Activated T-helper 1 cell treated with anti-CD3 and anti-CD28 coated beads, Interleukin-12 subunit alpha, Interleukin-12 subunit beta, Interleukin-2, Interleukin-4 antibody, amounts not matched to agents 30 ng/mL and 10 ng/mL and 1 ng/mL, durations not matched to agents 14 hours and 24 hours and 36 hours (primary cell): ENCODE data around the gene SCLT1. TPM values are rescaled to one million over a fixed set of nuclear protein-coding genes. Genes with fewer than 3 reads are reported as not detected.

Source experiments
- DNase-seq: peaks from one replicate; pipeline ENCODE4 v3.0.0; 2021; ENCODE audit warnings: low spot score
- H3K27ac Mint-ChIP-seq: one replicate; pipeline ENCODE4 v1.8.0; 2021; ENCODE audit warnings: mild to moderate bottlenecking, mixed read lengths
- H3K27me3 Mint-ChIP-seq: one replicate; pipeline ENCODE4 v1.8.0; 2022; ENCODE audit warnings: mild to moderate bottlenecking, moderate library complexity, mixed read lengths; ENCODE audit not compliant: insufficient read depth
- H3K36me3 Mint-ChIP-seq: one replicate; pipeline ENCODE4 v1.8.0; 2021; ENCODE audit warnings: low read depth, mixed read lengths
- H3K4me1 Mint-ChIP-seq: one replicate; pipeline ENCODE4 v1.8.0; 2021; ENCODE audit warnings: low read depth, mixed read lengths
- H3K4me3 Mint-ChIP-seq: one replicate; pipeline ENCODE4 v1.8.0; 2021; ENCODE audit warnings: mild to moderate bottlenecking, moderate library complexity, mixed read lengths
- H3K9me3 Mint-ChIP-seq: one replicate; pipeline ENCODE4 v1.8.0; 2021; ENCODE audit warnings: mixed read lengths
- intact Hi-C: fragments of 100-400 bp; cut with micrococcal nuclease; formaldehyde crosslinking; loops from one replicate; pipeline ENCODE4 v1.15.1; 2024
- total RNA-seq: library from RNA; stranded (reverse); gene quantifications from 2 replicates; pipeline ENCODE4 v1.2.3, GENCODE V29; 2022

Gene SCLT1
- total RNA-seq, 1 donor from 2014 or later: 24.4 TPM

DNA sequence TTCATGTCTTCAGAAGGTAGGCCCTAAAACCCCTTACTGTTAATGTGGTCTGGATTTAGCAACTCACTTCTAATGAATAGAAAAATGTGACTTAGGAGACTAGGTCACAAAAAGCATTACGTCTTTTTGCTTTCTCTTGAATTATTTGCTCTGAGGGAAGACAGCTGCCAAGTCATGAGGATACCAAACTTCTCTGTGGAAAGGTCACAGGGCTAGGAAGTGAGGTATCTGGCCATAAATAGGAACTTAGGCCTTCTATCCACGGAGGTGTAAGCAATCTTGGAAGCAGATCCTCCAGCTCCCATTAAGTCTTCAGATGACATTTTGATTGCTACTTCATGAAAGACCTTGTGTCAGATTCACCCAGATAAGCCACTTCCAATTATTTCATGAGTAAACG lies 163.3 kb downstream of the SCLT1 start:
- Mint-ChIP-seq H3K4me1 (no peaks in the 10 kb centered on the region), H3K9me3 (peaks cover 9% of the 10 kb centered on the region), H3K4me3 (no peak overlapping the region), H3K27me3 (no peaks in the 10 kb centered on the region), H3K36me3 (peaks cover 15% of the 10 kb centered on the region), H3K27ac (no peak overlapping the region)
- intact Hi-C loops: no loop called here
- no peak for DNase-seq

GRCh38 chr4:128924951-128925350 lies 168.4 kb downstream of the SCLT1 start:
- Mint-ChIP-seq H3K36me3 (peaks cover 23% of the 10 kb centered on the region), H3K27me3 (no peaks in the 10 kb centered on the region), H3K4me1 (peaks cover 7% of the 10 kb centered on the region), H3K4me3 (no peak overlapping the region), H3K27ac (no peak overlapping the region), H3K9me3 (peaks cover 12% of the 10 kb centered on the region)
- intact Hi-C loops: no loop called here
- no peak for DNase-seq

- H3K27ac Mint-ChIP-seq: no peak overlapping the region
- DNase-seq: no peak
- intact Hi-C loops: no loop called here
- H3K4me3 Mint-ChIP-seq: no peak overlapping the region
- H3K4me1 Mint-ChIP-seq: peaks cover 31% of the 10 kb centered on the region
- H3K27me3 Mint-ChIP-seq: no peaks in the 10 kb centered on the region
- peaks cover 19% of the 10 kb centered on the region for H3K36me3 Mint-ChIP-seq
- peaks cover 12% of the 10 kb centered on the region for H3K9me3 Mint-ChIP-seq
These were observed 171.4 kb downstream of the SCLT1 start for GRCh38 chr4:128921954-128922353.

DNA sequence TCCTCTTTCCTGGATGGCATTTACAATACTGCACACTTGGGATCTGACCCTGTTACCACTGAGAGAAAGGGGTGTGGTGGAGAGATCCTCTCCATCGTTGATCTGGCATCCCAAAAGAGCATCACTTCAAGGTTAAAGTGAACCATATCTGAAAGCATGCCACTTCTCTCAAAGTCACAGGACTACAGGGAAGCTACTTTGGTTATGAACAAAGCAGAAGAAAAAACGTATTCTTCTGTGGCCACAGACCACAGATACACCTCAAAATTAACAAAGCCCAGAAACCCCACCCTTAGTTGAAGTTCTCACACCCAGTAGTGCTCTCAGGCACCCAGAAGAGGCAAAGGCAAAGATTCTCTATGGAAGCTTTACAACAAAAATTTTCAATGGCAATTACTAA lies 175.6 kb downstream of the SCLT1 start:
- Mint-ChIP-seq H3K4me1 (peaks cover 40% of the 10 kb centered on the region), H3K9me3 (no peaks in the 10 kb centered on the region), H3K27ac (no peak overlapping the region), H3K27me3 (no peaks in the 10 kb centered on the region), H3K36me3 (peaks cover 9% of the 10 kb centered on the region), H3K4me3 (peak overlapping the region; percentile 16)
- intact Hi-C loops: no loop called here
- peak; percentile 24 for DNase-seq

GRCh38 chr4:128916832-128917231 lies 176.5 kb downstream of the SCLT1 start:
- no peak overlapping the region for H3K27ac Mint-ChIP-seq

GRCh38 chr4:128915544-128915943 lies 177.8 kb downstream of the SCLT1 start:
- intact Hi-C loops: no loop called here
- DNase-seq: no peak
- H3K4me1 Mint-ChIP-seq: peaks cover 35% of the 10 kb centered on the region
- no peak overlapping the region for H3K27ac Mint-ChIP-seq
- H3K27me3 Mint-ChIP-seq: no peaks in the 10 kb centered on the region
- H3K4me3 Mint-ChIP-seq: no peak overlapping the region
- peaks cover 4% of the 10 kb centered on the region for H3K36me3 Mint-ChIP-seq
- H3K9me3 Mint-ChIP-seq: no peaks in the 10 kb centered on the region

More at GRCh38 chr4:128916832-128917231, 176.5 kb downstream of the SCLT1 start:
- DNase-seq: no peak
- Mint-ChIP-seq H3K9me3 (no peaks in the 10 kb centered on the region), H3K4me1 (peaks cover 40% of the 10 kb centered on the region), H3K4me3 (no peak overlapping the region), H3K36me3 (peaks cover 6% of the 10 kb centered on the region), H3K27me3 (no peaks in the 10 kb centered on the region)
- intact Hi-C loops: no loop called here

GRCh38 chr4:128913228-128913627 lies 180.1 kb downstream of the SCLT1 start:
- Mint-ChIP-seq H3K4me1 (peaks cover 28% of the 10 kb centered on the region), H3K36me3 (peaks cover 2% of the 10 kb centered on the region)

DNA sequence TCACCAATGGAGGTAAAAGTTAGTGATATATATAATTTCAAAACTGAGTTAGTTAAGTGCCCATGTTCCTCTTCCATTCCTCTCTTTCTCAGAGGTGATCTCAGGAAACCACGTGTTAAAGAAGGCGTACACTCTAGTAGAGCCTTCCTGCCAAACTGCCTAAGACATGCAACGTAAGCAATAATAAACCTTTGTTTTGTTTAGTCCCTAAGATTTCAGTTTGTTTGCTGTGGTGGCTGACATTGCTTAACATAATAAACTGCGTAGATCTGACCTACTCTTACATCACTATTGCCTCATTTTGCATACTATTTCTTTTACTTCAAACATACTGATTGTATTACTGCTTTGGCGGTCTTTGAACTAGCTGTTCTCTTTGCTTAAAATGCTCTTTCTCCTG lies 184.6 kb downstream of the SCLT1 start:
- no peak for DNase-seq
- intact Hi-C loops: no loop called here
- Mint-ChIP-seq H3K9me3 (no peaks in the 10 kb centered on the region), H3K36me3 (peaks cover 2% of the 10 kb centered on the region), H3K4me1 (peaks cover 14% of the 10 kb centered on the region), H3K27me3 (no peaks in the 10 kb centered on the region), H3K27ac (no peak overlapping the region), H3K4me3 (no peak overlapping the region)

More at GRCh38 chr4:128913228-128913627, 180.1 kb downstream of the SCLT1 start:
- H3K27ac Mint-ChIP-seq: no peak overlapping the region
- no peaks in the 10 kb centered on the region for H3K27me3 Mint-ChIP-seq
- intact Hi-C loops: no loop called here
- H3K9me3 Mint-ChIP-seq: no peaks in the 10 kb centered on the region
- DNase-seq: no peak
- H3K4me3 Mint-ChIP-seq: no peak overlapping the region

DNA sequence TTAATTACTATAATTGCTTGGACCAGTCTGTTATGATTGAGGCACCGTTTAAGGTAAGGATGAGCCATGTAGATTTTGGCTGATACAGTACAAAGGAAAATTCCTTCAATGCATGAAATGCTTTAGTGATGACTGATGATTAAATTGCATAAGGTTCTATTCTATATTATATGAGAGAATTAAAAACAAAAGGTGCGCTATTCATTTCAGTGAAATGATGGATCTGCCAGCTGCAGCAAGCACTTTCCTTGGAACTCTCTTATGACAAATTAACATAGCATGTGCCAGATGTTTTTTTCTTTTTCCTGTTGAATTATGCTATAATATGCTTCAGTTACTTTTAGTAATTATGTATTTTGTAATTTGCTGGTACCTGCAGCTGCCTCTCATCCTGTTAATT lies 185.4 kb downstream of the SCLT1 start:
- Mint-ChIP-seq H3K27me3 (no peaks in the 10 kb centered on the region), H3K36me3 (peaks cover 2% of the 10 kb centered on the region), H3K4me1 (peaks cover 8% of the 10 kb centered on the region), H3K4me3 (no peak overlapping the region), H3K27ac (no peak overlapping the region), H3K9me3 (no peaks in the 10 kb centered on the region)
- DNase-seq: no peak
- intact Hi-C loops: no loop called here

DNA sequence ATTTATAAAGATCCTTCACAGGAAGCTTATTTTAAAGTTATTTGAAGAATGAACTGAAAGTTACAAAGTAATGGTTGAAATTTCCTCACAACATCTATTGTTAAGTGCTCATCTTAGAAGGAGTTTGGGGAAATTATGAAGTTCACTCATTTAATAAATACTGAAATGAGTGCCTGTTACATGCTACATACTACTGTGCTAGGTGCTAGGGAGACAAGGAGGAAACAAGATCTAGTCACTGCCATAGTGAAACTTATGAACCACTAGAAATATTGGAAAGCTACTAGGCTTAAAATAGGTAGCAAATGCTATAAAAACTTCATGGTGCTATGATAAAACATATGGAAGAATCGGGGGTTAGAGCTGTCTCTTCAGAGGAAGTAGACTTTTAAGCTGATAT lies 186.8 kb downstream of the SCLT1 start:
- no peak overlapping the region for H3K27ac Mint-ChIP-seq
- peaks cover 6% of the 10 kb centered on the region for H3K4me1 Mint-ChIP-seq
- H3K9me3 Mint-ChIP-seq: no peaks in the 10 kb centered on the region
- H3K4me3 Mint-ChIP-seq: no peak overlapping the region
- no peak for DNase-seq
- no peaks in the 10 kb centered on the region for H3K27me3 Mint-ChIP-seq
- intact Hi-C loops: no loop called here
- H3K36me3 Mint-ChIP-seq: peaks cover 4% of the 10 kb centered on the region

- H3K27ac Mint-ChIP-seq: no peak overlapping the region
- H3K4me3 Mint-ChIP-seq: no peak overlapping the region
- peaks cover 6% of the 10 kb centered on the region for H3K4me1 Mint-ChIP-seq
- H3K36me3 Mint-ChIP-seq: peaks cover 4% of the 10 kb centered on the region
- no peaks in the 10 kb centered on the region for H3K9me3 Mint-ChIP-seq
- intact Hi-C loops: no loop called here
- DNase-seq: no peak
- H3K27me3 Mint-ChIP-seq: no peaks in the 10 kb centered on the region
These were observed 188.5 kb downstream of the SCLT1 start for GRCh38 chr4:128904821-128905220.

DNA sequence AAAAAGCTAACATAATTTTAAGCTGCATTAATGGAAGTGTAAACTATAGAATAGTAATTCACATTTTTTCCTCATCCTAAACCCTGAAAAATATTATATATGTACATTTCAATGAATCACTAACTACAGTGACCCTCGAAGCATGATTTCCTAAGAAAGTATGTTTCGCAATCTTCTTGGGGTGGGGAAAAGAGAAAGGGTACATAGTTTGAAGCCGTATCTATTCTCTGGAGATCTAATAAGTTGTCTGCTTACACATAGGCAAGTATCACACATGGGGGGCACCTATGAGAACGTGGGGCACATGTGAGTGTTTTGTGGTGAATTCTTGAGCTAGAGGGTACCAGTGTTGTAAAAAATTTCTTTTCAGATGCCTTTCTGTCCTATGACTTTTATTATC lies 212.7 kb downstream of the SCLT1 start:
- H3K36me3 Mint-ChIP-seq: peaks cover 16% of the 10 kb centered on the region
- DNase-seq: no peak
- no peak overlapping the region for H3K27ac Mint-ChIP-seq
- H3K4me3 Mint-ChIP-seq: no peak overlapping the region
- H3K9me3 Mint-ChIP-seq: no peaks in the 10 kb centered on the region
- peaks cover 6% of the 10 kb centered on the region for H3K4me1 Mint-ChIP-seq
- no peaks in the 10 kb centered on the region for H3K27me3 Mint-ChIP-seq
- intact Hi-C loops: no loop called here

GRCh38 chr4:128879971-128880370 lies 213.4 kb downstream of the SCLT1 start:
- Mint-ChIP-seq H3K9me3 (no peaks in the 10 kb centered on the region), H3K27me3 (no peaks in the 10 kb centered on the region), H3K4me1 (peaks cover 6% of the 10 kb centered on the region), H3K4me3 (no peak overlapping the region), H3K36me3 (peaks cover 16% of the 10 kb centered on the region), H3K27ac (no peak overlapping the region)
- no peak for DNase-seq
- intact Hi-C loops: no loop called here

GRCh38 chr4:128879283-128879682 lies 214.1 kb downstream of the SCLT1 start:
- Mint-ChIP-seq H3K27ac (no peak overlapping the region), H3K9me3 (no peaks in the 10 kb centered on the region), H3K4me3 (no peak overlapping the region), H3K27me3 (no peaks in the 10 kb centered on the region), H3K36me3 (peaks cover 16% of the 10 kb centered on the region), H3K4me1 (peaks cover 3% of the 10 kb centered on the region)
- intact Hi-C loops: no loop called here
- no peak for DNase-seq
